Hepatocyte (in vitro differentiated cells): ENCODE results near the gene DMBT1. TPM values are rescaled to one million over a fixed set of nuclear protein-coding genes. Genes with fewer than 3 reads are reported as not detected.

Experiments used
- DNase-seq: peaks from one replicate; pipeline ENCODE4 v3.0.0-alpha.2; 2016; ENCODE audit warnings: low spot score
- H2AFZ ChIP-seq: fragments of 200-600 bp; sonication (generic); 2 replicates; pipeline ENCODE4 v1.6.0; 2016; ENCODE audit warnings: antibody characterized with exemption, mild to moderate bottlenecking
- H3K27ac ChIP-seq: fragments of 200-600 bp; sonication (generic); 2 replicates; pipeline ENCODE4 v1.5.1; 2016; ENCODE audit warnings: mild to moderate bottlenecking
- H3K27me3 ChIP-seq: fragments of 200-600 bp; sonication (generic); 2 replicates; pipeline ENCODE4 v1.6.1; 2016
- H3K36me3 ChIP-seq: fragments of 200-600 bp; sonication (generic); replicated peaks from 2 replicates; pipeline ENCODE4 v1.5.1; 2016; ENCODE audit warnings: low read depth; ENCODE audit not compliant: insufficient read depth
- H3K4me1 ChIP-seq: fragments of 200-600 bp; sonication (generic); 2 replicates; pipeline ENCODE4 v1.5.1; 2016; ENCODE audit warnings: mild to moderate bottlenecking, moderate library complexity; ENCODE audit not compliant: insufficient read depth
- H3K4me2 ChIP-seq: fragments of 200-600 bp; sonication (generic); 2 replicates; pipeline ENCODE4 v1.6.0; 2016
- H3K4me3 ChIP-seq: fragments of 200-600 bp; sonication (generic); 2 replicates; pipeline ENCODE4 v1.5.1; 2016; ENCODE audit warnings: mild to moderate bottlenecking
- H3K79me2 ChIP-seq: fragments of 200-600 bp; sonication (generic); 2 replicates; pipeline ENCODE4 v1.6.0; 2017; ENCODE audit warnings: mild to moderate bottlenecking
- H3K9me2 ChIP-seq: fragments of 200-600 bp; sonication (generic); replicated peaks from 2 replicates; pipeline ENCODE4 v1.6.0; 2017; ENCODE audit warnings: mild to moderate bottlenecking; ENCODE audit not compliant: insufficient read depth
- H3K9me3 ChIP-seq: fragments of 200-600 bp; sonication (generic); 2 replicates; pipeline ENCODE4 v1.5.1; 2016; ENCODE audit warnings: low read depth, mild to moderate bottlenecking
- H4K20me1 ChIP-seq: fragments of 200-600 bp; sonication (generic); 2 replicates; pipeline ENCODE4 v1.6.0; 2016; ENCODE audit warnings: mild to moderate bottlenecking; ENCODE audit not compliant: insufficient read depth, poor library complexity, severe bottlenecking
- CTCF ChIP-seq: fragments of 200-600 bp; sonication (generic); IDR thresholded peaks from 2 replicates; pipeline ENCODE4 v1.5.1; 2016; ENCODE audit warnings: antibody characterized with exemption, mild to moderate bottlenecking; ENCODE audit not compliant: poor library complexity
- EZH2 ChIP-seq: fragments of 200-600 bp; sonication (generic); IDR thresholded peaks from 2 replicates; pipeline ENCODE4 v1.6.1; 2016; ENCODE audit warnings: antibody characterized with exemption, mild to moderate bottlenecking, borderline replicate concordance
- EZH2phosphoT487 ChIP-seq: fragments of 200-600 bp; sonication (generic); IDR thresholded peaks from one replicate; pipeline ENCODE4 v1.6.1; 2018; ENCODE audit warnings: antibody characterized with exemption, mild to moderate bottlenecking, low read depth, moderate library complexity; ENCODE audit not compliant: unreplicated experiment, severe bottlenecking
- WGBS: methylation state at CpG from one replicate; pipeline ENCODE4 v1.1.6; 2016; ENCODE audit warnings: low lambda C conversion rate; ENCODE audit errors: missing lambda C conversion rate; 5-methylcytosine and 5-hydroxymethylcytosine counted together
- polyA plus RNA-seq: library from polyadenylated mRNA; unstranded; fragments of >200 nt; fragmentation: Nextera tagmentation; extraction: Ambion mirVana; gene quantifications from 2 replicates; pipeline ENCODE4 v1.2.1, GENCODE V29; 2016
- total RNA-seq: library from RNA; depleted of rRNA; stranded (reverse); fragments of >200 nt; gene quantifications from 2 replicates; pipeline ENCODE4 v1.2.3, GENCODE V29; 2014

DMBT1 gene
- total and polyA plus RNA-seq, 2 experiments from 2014 or later = 1.5 TPM; not detected in 1

DNA sequence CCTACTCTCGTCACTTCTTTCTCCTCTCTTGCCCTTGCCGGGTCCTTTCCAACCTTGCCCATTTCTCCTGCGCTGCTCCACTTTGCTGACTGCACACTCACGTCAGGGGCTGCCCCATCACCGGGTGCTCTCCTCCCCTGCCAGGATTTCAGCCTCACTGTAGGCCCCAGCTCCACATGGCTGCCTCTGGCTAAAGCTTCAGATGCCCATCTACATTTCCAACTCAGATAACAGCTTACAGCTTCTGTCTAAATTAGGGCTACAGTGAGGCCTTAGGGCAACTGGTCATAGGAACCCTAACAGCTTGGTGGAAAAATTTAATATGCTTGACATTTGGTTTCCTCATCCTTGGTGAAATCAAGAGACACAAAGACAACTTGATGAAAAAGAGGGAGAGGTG is 113.2 kb downstream of the DMBT1 start:
- H3K27me3 ChIP-seq = peaks cover 6% of the 10 kb centered on the region
- no peak overlapping the region for H3K27ac ChIP-seq
- TF ChIP-seq EZH2phosphoT487 (no peak), EZH2 (no peak), CTCF (no peak)
- no peak overlapping the region for H2AFZ ChIP-seq
- no peaks in the 10 kb centered on the region for H3K36me3 ChIP-seq
- H3K79me2 ChIP-seq = no peaks in the 10 kb centered on the region
- WGBS = 93% methylated on average over 5 of the region's 5 CpGs
- no peaks in the 10 kb centered on the region for H3K4me1 ChIP-seq
- no peaks in the 10 kb centered on the region for H3K9me3 ChIP-seq
- H3K9me2 ChIP-seq = no peaks in the 10 kb centered on the region
- H3K4me3 ChIP-seq = no peak overlapping the region
- no peak for DNase-seq
- H4K20me1 ChIP-seq = no peaks in the 10 kb centered on the region
- H3K4me2 ChIP-seq = no peak overlapping the region

GRCh38 chr10:122674781-122675180 is 114.2 kb downstream of the DMBT1 start:
- H3K27me3 ChIP-seq = peaks cover 4% of the 10 kb centered on the region
- H3K36me3 ChIP-seq = no peaks in the 10 kb centered on the region
- H3K4me3 ChIP-seq = no peak overlapping the region
- H3K4me1 ChIP-seq = no peaks in the 10 kb centered on the region
- WGBS = 77% methylated on average over 8 of the region's 8 CpGs
- no peaks in the 10 kb centered on the region for H3K9me2 ChIP-seq
- H3K9me3 ChIP-seq = no peaks in the 10 kb centered on the region
- no peak for DNase-seq
- no peak overlapping the region for H2AFZ ChIP-seq
- TF ChIP-seq EZH2phosphoT487 = no peak
- TF ChIP-seq EZH2 = no peak
- no peak for TF ChIP-seq CTCF
- no peak overlapping the region for H3K4me2 ChIP-seq
- H3K27ac ChIP-seq = no peak overlapping the region
- no peaks in the 10 kb centered on the region for H4K20me1 ChIP-seq
- H3K79me2 ChIP-seq = no peaks in the 10 kb centered on the region

DNA sequence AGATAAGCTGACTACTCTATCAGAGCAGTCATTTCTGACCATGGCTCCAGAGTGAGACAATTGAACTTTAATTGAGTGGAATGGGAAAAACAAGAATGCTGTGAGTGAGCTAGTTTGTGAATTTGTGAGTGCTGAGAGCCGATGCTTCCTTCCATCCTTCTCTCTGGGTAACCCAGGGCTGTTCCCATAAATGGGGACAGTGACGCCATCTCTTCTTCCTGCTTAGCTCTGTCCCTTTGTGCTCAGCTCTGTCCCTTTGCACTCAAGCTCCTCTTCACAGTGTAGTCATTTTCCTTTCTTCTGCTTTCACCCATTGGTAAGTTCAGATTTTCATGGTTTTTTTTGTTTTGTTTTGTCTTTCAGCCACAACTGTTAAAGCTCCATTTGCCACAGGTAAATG is 114.7 kb downstream of the DMBT1 start:
- H3K79me2 ChIP-seq = no peaks in the 10 kb centered on the region
- no peaks in the 10 kb centered on the region for H4K20me1 ChIP-seq
- H3K4me3 ChIP-seq = no peak overlapping the region
- WGBS = 77% methylated on average over 2 of the region's 2 CpGs
- no peak overlapping the region for H2AFZ ChIP-seq
- no peaks in the 10 kb centered on the region for H3K36me3 ChIP-seq
- H3K27ac ChIP-seq = no peak overlapping the region
- TF ChIP-seq CTCF (no peak), EZH2phosphoT487 (no peak), EZH2 (no peak)
- DNase-seq = no peak
- H3K27me3 ChIP-seq = peaks cover 4% of the 10 kb centered on the region
- no peaks in the 10 kb centered on the region for H3K4me1 ChIP-seq
- no peak overlapping the region for H3K4me2 ChIP-seq
- no peaks in the 10 kb centered on the region for H3K9me2 ChIP-seq
- H3K9me3 ChIP-seq = no peaks in the 10 kb centered on the region

DNA sequence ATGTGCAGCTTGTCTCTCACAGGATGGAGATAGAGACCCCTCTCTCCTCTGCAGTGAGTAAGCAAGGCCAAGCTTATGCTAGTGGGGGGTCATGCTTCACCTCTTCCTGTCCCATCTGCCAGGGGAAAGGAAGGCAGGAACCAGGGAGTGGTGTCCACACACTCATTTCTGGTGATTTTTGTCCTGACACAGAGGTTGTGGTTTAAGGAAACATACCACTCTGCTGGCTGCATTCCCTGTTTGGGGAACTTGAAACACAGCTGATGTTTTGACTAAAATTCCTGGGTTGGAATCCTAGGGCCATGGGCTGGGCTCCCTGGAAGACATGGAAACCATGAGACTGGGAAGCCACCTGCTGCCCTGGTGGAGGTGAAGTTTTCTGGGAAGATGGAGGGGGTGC is 117.7 kb downstream of the DMBT1 start:
- DNase-seq = no peak
- no peaks in the 10 kb centered on the region for H3K36me3 ChIP-seq

More for the DNA sequence above, 117.7 kb downstream of the DMBT1 start:
- H2AFZ ChIP-seq = no peak overlapping the region
- peaks cover 7% of the 10 kb centered on the region for H3K27me3 ChIP-seq
- no peaks in the 10 kb centered on the region for H4K20me1 ChIP-seq
- no peak overlapping the region for H3K4me2 ChIP-seq
- no peaks in the 10 kb centered on the region for H3K4me1 ChIP-seq
- no peak for TF ChIP-seq CTCF
- no peak for TF ChIP-seq EZH2phosphoT487
- no peak for TF ChIP-seq EZH2
- H3K4me3 ChIP-seq = no peak overlapping the region
- no peaks in the 10 kb centered on the region for H3K9me3 ChIP-seq
- H3K27ac ChIP-seq = no peak overlapping the region
- H3K9me2 ChIP-seq = no peaks in the 10 kb centered on the region
- no peaks in the 10 kb centered on the region for H3K79me2 ChIP-seq
